RWPE2 (cell line): ENCODE results near the gene QRICH1.
A peak's percentile ranks its signal among the peaks of the same experiment; 100 is the strongest.

Source experiments
- ATAC-seq: fragments of 200-7000 bp; cut with Tn5 transposase; 3 replicates; pipeline ENCODE4 v1.9.1; 2021; ENCODE audit warnings: low read depth
- DNase-seq: peaks from one replicate; pipeline ENCODE4 v3.0.0-alpha.2; 2020; ENCODE audit warnings: low spot score
- H3K27ac ChIP-seq: fragments of 450-650 bp; 2 replicates; pipeline ENCODE4 v1.5.1; 2017; ENCODE audit warnings: mild to moderate bottlenecking; ENCODE audit not compliant: poor library complexity, severe bottlenecking
- H3K27me3 ChIP-seq: fragments of 250-450 bp; sonication (Bioruptor Pico); 2 replicates; pipeline ENCODE4 v1.5.1; 2021; ENCODE audit warnings: mild to moderate bottlenecking, moderate library complexity; ENCODE audit not compliant: insufficient read depth, poor library complexity, severe bottlenecking
- H3K36me3 ChIP-seq: fragments of 250-450 bp; sonication (Bioruptor Pico); 2 replicates; pipeline ENCODE4 v1.5.1; 2020; ENCODE audit warnings: low read depth, mild to moderate bottlenecking, moderate library complexity
- H3K4me1 ChIP-seq: fragments of 250-450 bp; sonication (Bioruptor Pico); 2 replicates; pipeline ENCODE4 v1.5.1; 2021; ENCODE audit warnings: mild to moderate bottlenecking, moderate library complexity; ENCODE audit not compliant: insufficient read depth, poor library complexity, severe bottlenecking
- H3K4me3 ChIP-seq: fragments of 250-450 bp; sonication (Bioruptor Pico); 2 replicates; pipeline ENCODE4 v1.5.1; 2021; ENCODE audit warnings: mild to moderate bottlenecking, moderate library complexity; ENCODE audit not compliant: severe bottlenecking
- H3K9me3 ChIP-seq: fragments of 250-450 bp; sonication (Bioruptor Pico); 2 replicates; pipeline ENCODE4 v1.5.1; 2021; ENCODE audit warnings: mild to moderate bottlenecking, moderate library complexity; ENCODE audit not compliant: severe bottlenecking
- TF ChIP-seq, protein P1 (sequence below): fragments of 450-650 bp; IDR thresholded peaks from one replicate; pipeline ENCODE4 v1.5.1; 2017; ENCODE audit warnings: mild to moderate bottlenecking, moderate library complexity; ENCODE audit not compliant: poor library complexity, severe bottlenecking

QRICH1 gene

DNA sequence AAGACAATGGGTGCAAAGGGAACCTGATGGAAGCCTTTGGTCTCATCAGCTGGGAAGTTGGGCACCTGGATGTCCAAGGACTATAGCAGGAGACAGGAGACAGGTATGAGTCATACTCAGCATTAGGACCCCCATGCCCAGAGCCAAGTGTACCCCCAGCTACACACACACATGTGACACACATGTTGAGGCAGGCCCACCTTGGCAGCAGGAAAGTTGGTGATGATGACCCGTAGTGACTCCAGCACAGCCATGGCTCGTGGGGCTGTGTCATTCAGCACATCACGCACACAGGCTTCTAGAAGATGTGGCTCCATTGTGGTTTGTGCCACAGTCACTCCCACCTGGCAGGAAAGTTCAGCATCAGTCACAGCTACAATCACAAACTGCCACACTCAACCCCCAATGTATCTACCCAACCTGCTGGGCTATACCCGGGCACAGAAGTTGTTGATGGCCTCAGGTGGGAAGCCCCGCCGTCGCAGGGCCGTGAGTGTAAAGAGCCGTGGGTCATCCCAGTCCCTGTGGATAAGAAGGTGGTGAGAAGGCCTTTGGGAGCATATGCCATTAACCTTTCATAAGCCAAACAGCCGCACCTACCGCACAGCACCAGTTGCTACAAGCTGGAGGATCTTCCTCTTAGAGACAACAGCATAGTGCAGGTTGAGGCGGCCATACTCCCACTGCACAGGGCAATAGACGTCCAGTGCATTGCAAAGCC lies 5.2 kb upstream of the QRICH1 start:
- H3K4me3 ChIP-seq = no peak overlapping the region
- H3K27me3 ChIP-seq = no peaks in the 10 kb centered on the region
- H3K9me3 ChIP-seq = no peaks in the 10 kb centered on the region
- ATAC-seq (no peak), DNase-seq (no peak)
- peaks cover 56% of the 10 kb centered on the region for H3K36me3 ChIP-seq
- H3K27ac ChIP-seq = peak overlapping the region; percentile 23
- no peaks in the 10 kb centered on the region for H3K4me1 ChIP-seq
- TF ChIP-seq, protein P1, sequence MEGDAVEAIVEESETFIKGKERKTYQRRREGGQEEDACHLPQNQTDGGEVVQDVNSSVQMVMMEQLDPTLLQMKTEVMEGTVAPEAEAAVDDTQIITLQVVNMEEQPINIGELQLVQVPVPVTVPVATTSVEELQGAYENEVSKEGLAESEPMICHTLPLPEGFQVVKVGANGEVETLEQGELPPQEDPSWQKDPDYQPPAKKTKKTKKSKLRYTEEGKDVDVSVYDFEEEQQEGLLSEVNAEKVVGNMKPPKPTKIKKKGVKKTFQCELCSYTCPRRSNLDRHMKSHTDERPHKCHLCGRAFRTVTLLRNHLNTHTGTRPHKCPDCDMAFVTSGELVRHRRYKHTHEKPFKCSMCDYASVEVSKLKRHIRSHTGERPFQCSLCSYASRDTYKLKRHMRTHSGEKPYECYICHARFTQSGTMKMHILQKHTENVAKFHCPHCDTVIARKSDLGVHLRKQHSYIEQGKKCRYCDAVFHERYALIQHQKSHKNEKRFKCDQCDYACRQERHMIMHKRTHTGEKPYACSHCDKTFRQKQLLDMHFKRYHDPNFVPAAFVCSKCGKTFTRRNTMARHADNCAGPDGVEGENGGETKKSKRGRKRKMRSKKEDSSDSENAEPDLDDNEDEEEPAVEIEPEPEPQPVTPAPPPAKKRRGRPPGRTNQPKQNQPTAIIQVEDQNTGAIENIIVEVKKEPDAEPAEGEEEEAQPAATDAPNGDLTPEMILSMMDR = no peak

DNA sequence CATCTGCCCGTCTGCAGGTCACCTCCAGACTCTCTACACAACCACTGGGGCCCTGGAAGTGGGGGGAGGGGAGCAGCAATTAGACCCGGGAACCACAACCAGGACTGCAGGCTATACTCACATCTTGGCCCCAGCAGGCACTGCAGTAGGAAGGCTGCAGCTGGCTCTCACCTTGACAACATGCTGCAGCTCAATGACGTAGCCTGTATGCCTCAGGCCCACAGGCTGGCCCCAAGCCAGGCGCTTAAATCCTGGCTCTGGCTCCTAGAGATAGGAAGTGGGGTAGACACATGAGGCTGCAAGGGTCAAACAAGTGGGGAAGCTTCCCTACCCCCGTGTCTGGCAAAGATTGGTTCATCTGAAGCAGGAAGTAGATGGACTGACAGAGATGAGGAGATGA lies 4.6 kb upstream of the QRICH1 start:
- no peak for ATAC-seq
- DNase-seq = no peak
- peaks cover 55% of the 10 kb centered on the region for H3K36me3 ChIP-seq
- no peaks in the 10 kb centered on the region for H3K4me1 ChIP-seq
- no peak overlapping the region for H3K4me3 ChIP-seq
- TF ChIP-seq, protein P1 = no peak
- peak overlapping the region; percentile 23 for H3K27ac ChIP-seq
- H3K27me3 ChIP-seq = no peaks in the 10 kb centered on the region
- no peaks in the 10 kb centered on the region for H3K9me3 ChIP-seq

DNA sequence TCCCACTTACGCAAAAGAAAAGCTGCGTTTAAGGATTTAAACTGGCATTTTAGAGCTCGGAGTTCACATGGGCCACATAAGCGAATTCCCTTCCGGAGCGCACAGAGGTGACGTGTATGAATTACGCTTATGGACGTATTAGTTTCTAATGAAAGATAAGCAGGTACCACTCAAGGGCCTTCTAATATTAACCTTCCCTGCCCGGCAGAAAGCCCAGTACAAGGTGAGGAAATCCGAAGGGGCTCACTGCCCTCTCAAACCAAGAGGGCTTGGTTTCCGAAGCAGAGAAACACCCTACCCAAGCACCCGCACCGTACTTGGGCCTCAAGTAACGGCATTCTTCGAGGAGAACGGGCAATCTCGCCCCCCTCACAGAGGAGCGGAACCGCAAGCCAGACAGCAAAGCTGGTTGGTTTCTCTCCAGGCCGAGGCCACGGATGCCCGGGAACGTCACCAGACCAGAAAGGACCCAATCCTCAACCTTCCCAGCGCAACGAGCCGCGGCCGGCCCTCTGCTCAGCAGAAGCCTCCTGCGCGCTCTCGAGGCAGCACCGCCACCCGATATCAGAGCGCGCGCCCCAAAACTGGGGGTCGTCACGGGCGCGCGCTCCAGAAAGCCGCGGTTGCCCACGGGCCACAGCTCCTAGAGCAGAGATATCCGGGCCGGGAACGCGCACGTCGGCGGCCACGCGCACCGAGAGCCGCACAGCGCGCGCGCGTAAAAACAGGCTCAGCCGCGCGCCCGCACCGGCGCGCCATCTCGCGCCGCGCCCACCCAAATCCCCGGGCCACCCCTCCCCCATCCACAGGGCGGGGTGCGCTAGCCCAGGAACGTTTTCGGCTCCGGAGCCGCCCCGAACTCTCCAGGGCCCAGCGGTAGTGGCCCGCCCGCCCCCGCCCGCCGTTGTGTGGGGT lies 676 bp downstream of the QRICH1 start:
- H3K4me3 ChIP-seq = peak overlapping the region; percentile 94
- TF ChIP-seq, protein P1 = no peak
- peak overlapping the region; percentile 84 for H3K27ac ChIP-seq
- peaks cover 3% of the 10 kb centered on the region for H3K4me1 ChIP-seq
- ATAC-seq = peak; percentile 7; the same call in 2 of the 3 replicates
- H3K9me3 ChIP-seq = no peaks in the 10 kb centered on the region
- DNase-seq = no peak
- H3K36me3 ChIP-seq = peaks cover 41% of the 10 kb centered on the region
- no peaks in the 10 kb centered on the region for H3K27me3 ChIP-seq

DNA sequence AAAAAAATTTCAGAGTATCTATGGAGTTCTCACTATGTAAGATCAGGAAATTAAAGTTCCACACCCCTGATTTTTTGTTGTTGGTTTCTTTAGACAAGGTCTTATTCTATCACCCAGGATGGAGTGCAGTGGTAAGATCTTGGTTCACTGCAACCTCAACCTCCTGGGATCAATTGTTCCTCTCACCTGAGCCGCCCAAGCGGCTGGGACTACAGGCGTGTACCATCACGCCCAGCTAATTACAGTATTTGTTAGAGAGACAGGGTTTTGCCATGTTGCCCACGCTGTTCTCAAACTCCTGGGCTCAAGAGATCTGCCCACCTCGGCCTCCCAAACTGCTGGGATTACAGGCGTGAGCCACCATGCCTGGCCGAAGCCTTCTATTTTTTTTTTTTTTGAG lies 12.4 kb downstream of the QRICH1 start:
- no peak overlapping the region for H3K4me3 ChIP-seq
- DNase-seq (no peak), ATAC-seq (peak; percentile 59; the same call in 1 of the 3 replicates)
- H3K4me1 ChIP-seq = peaks cover 10% of the 10 kb centered on the region
- no peaks in the 10 kb centered on the region for H3K27me3 ChIP-seq
- H3K36me3 ChIP-seq = peaks cover 36% of the 10 kb centered on the region
- H3K27ac ChIP-seq = no peak overlapping the region
- H3K9me3 ChIP-seq = no peaks in the 10 kb centered on the region
- TF ChIP-seq, protein P1 = no peak
